Measurements from ENCODE around the gene KDM4E. TPM values are rescaled to one million over a fixed set of nuclear protein-coding genes. Genes with fewer than 3 reads are reported as not detected.

The KDM4E gene
- total RNA-seq, 1 experiment from 2014 or later: not detected

- Histone ChIP-seq H3K9me3 (no peaks in the 10 kb centered on the region), H3K27me3 (no peaks in the 10 kb centered on the region), H3K36me3 (no peaks in the 10 kb centered on the region), H3K4me3 (no peak overlapping the region)
- DNase-seq: no peak
Observed at GRCh38 chr11:95070471-95070870, 45.4 kb downstream of the KDM4E start.

GRCh38 chr11:95072948-95073347 is 47.9 kb downstream of the KDM4E start:
- H3K36me3 ChIP-seq: no peaks in the 10 kb centered on the region
- no peak overlapping the region for H3K4me3 ChIP-seq
- no peak for DNase-seq
- no peaks in the 10 kb centered on the region for H3K9me3 ChIP-seq
- H3K27me3 ChIP-seq: no peaks in the 10 kb centered on the region

- no peak for DNase-seq
- Histone ChIP-seq H3K27me3 (no peaks in the 10 kb centered on the region), H3K9me3 (no peaks in the 10 kb centered on the region), H3K36me3 (no peaks in the 10 kb centered on the region), H3K4me3 (no peak overlapping the region)
Observed at GRCh38 chr11:95074792-95075563, 49.9 kb downstream of the KDM4E start.

- H3K4me3 ChIP-seq: no peak overlapping the region
- DNase-seq: peak; percentile 74
Observed at GRCh38 chr11:95076416-95076815, 51.4 kb downstream of the KDM4E start.

GRCh38 chr11:95076981-95077380 is 51.9 kb downstream of the KDM4E start:
- H3K4me3 ChIP-seq: no peak overlapping the region
- H3K36me3 ChIP-seq: no peaks in the 10 kb centered on the region
- DNase-seq: no peak
- H3K27me3 ChIP-seq: no peaks in the 10 kb centered on the region
- H3K9me3 ChIP-seq: no peaks in the 10 kb centered on the region

More at GRCh38 chr11:95076416-95076815, 51.4 kb downstream of the KDM4E start:
- Histone ChIP-seq H3K27me3 (no peaks in the 10 kb centered on the region), H3K36me3 (no peaks in the 10 kb centered on the region), H3K9me3 (no peaks in the 10 kb centered on the region)

Other genes starting within 250 kb of the KDM4E start
- gene CWC15, start 51.7 kb upstream of the KDM4E start, total RNA-seq (2014; rRNA removed; shearing (Covaris generic); ENCODE audit: low replicate concordance): 62.2 and 63.9 TPM in 2 replicates
- 0.89 and 0.91 TPM in 2 replicates for gene KDM4D, start 51.5 kb upstream of the KDM4E start, total RNA-seq (2014; rRNA removed; shearing (Covaris generic); ENCODE audit: low replicate concordance)
- not detected in 2 replicates for gene KDM4F, start 24.2 kb downstream of the KDM4E start, total RNA-seq (2014; rRNA removed; shearing (Covaris generic); ENCODE audit: low replicate concordance)
- 5.0 and 5.8 TPM in 2 replicates for gene SRSF8, start 41.7 kb downstream of the KDM4E start, total RNA-seq (2014; rRNA removed; shearing (Covaris generic); ENCODE audit: low replicate concordance)
- 5.4 and 6.4 TPM in 2 replicates for gene ENDOD1, start 64.6 kb downstream of the KDM4E start, total RNA-seq (2014; rRNA removed; shearing (Covaris generic); ENCODE audit: low replicate concordance)
- gene SESN3, start 205.9 kb downstream of the KDM4E start, total RNA-seq (2014; rRNA removed; shearing (Covaris generic); ENCODE audit: low replicate concordance): 0.69 and 0.79 TPM in 2 replicates